ENCODE results near the gene NIPA2.

NIPA2 gene

DNA sequence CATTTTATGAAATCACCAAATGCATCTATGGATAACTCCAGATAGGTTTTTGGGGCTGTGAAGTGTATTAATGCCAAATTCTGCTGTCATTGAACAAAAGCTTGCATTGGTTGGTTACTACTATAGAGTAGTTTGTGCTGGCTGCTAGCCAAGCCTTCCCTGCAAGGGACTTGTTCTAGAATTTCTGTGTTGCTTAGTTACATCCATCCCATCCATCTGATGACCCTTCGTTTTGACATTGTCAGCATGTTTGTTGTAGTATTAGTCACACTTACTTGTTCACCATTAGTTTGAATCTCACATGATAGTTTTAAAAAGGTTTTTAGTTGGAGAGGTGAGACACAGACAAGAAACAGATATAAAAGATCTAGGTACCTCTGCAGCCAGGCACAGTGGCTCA lies 7.0 kb upstream of the NIPA2 start:
- in situ Hi-C loops (cut with MboI; ENCODE audit: low sequenced_read_pairs): no loop called here

DNA sequence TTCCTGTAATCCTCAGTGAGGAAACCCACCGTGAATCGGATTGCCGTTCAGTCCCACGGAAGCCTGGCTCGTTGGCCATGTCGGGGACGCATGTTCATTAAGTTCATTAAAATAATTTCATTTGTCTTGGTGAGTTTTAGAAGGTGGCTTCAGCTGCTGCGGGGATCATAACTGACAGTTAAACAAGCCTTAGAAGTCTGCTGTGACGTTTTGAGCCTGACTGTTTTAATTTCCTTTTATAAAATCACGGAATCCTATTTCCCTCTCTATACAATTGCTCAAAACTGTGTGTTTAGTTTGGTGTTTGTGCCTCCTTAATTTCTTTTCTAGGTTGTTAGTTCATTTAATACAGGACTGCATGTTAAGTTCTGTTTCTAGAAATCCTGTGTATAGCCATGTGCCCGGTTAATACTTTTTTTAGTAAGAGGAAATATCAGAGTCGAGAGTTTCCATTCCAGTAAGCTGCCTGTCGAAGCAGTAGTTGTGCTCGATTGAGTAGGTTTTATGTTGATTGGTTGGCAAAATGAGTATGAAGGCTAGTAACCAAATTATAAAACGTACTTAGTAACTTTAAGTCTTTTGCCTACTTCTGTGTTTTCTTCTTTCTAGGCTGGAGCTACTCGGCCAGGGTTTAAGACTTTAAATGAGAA lies 705 bp downstream of the NIPA2 start:
- in situ Hi-C loops (cut with MboI; ENCODE audit: low sequenced_read_pairs): no loop called here

DNA sequence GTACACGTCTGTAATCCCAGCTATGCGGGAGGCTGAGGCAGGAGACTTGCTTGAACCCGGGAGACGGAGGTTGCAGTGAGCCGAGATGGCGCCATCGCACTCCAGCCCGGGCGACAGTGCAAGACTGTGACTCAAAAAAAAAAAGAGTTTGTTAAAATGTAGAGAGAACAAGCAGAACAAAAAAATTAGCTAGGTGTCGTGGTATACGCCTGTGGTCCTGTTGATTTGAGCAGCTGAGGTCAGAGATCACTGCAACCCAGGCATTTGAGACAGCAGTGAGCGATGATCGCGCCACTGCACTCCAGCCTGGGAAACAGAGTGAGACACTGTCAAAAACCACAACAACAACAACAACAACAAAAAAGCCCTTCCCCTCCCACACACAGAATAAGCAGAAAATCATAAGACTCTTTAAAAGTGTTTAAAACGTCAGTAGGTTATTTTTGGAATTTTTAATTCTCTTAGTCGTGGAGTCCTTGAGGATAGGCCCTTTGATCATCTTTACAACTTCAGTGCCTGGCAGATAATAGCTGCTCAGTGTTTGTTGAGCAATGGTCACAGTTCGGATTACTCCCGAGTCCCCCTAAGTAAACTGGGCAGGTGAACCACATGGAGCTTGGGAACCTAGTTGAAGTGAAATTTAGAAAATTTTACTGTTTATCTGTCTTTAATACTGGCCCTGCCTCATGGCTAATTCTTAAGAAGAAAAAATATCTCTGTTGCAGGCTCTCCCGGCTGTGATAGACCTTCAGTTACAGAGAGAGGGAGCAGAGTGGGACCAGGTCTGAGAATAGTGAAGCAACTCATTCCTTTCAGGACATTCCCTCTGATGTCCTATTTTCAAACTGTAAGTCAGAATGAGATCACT lies 6.2 kb downstream of the NIPA2 start:
- in situ Hi-C loops (cut with MboI; ENCODE audit: low sequenced_read_pairs): no loop called here

DNA sequence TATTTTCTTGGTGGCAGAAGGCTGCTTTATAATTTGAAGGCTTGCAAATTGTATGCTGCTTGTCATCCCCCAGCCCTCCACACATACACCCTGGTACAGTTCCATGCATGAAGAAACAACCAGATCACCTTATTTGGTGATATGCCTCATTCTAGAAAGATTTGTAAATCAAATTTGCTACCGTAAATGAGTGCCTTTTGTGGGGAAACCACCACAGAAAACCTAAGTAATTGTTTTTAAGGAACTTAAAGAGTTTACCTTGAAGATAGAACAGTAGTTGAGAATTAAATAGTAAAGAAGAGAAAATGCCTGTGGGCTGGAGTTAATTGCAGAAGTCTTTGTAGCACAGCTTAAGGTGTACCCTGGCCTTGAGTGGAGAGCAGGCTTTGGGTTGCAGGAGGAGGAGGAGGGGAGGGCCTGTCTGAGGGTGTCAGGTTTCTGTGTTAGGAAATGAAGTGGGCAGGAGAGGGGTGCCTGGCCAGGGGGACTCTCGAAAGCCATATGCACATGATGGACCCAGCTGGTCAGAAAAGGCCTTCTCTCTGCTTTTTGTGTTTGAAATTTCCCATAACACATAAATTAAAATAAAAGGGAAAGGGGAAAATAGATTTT lies 6.9 kb downstream of the NIPA2 start:
- in situ Hi-C loops (cut with MboI; ENCODE audit: low sequenced_read_pairs): no loop called here

DNA sequence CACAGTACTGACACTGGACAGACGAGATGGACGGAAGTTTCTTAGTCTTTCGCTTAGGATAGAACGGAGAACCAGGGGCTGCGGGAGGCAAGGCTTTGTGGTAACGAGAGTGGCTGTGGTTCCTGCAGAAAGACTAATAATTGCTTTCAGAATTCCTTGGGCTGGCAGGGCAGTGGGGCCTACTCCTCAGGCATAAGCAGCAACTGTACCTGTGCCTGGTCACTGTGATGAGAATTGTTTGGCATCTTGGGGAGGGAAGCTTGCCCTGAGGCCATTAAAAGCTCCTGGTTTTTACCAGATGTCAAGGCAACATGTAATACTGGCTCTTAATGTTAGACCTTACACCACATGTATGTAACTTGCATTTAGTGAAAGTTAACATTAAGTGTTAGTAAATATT lies 7.6 kb downstream of the NIPA2 start:
- in situ Hi-C loops (cut with MboI; ENCODE audit: low sequenced_read_pairs): no loop called here

DNA sequence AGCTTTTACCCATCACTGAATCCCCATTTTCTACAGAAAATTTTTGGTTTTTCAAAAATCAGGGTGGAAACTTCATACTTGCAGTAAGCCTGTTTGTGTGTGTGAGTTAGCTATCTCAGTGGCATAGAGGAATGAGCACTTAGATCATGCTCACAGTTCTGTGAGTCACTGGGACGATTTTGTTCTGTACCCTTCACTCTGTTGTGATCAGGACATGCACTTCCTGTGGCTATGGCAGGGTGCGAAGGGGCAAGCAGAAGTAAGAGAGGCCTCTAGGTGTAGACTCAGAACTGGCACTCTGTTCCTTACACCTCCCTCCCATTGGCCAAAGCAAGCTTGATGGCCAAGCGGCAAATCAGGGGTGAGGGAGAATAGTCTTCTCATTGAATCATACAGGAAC lies 11.6 kb downstream of the NIPA2 start:
- in situ Hi-C loops (cut with MboI; ENCODE audit: low sequenced_read_pairs): no loop called here

DNA sequence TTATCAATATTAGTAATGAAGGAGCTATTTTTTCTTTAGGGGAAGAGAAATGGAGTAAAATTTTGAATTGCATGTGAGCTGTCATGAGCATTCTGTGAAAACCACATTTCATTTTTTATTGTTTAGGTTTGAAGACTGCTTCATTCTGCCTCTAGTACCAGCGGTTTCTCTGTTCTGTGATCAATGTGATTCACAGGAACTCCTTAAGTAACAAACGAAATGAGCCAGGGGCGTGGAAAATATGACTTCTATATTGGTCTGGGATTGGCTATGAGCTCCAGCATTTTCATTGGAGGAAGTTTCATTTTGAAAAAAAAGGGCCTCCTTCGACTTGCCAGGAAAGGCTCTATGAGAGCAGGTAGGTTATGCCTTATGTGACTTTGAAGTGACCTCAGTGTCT lies 13.0 kb downstream of the NIPA2 start:
- in situ Hi-C loops (cut with MboI; ENCODE audit: low sequenced_read_pairs): no loop called here

DNA sequence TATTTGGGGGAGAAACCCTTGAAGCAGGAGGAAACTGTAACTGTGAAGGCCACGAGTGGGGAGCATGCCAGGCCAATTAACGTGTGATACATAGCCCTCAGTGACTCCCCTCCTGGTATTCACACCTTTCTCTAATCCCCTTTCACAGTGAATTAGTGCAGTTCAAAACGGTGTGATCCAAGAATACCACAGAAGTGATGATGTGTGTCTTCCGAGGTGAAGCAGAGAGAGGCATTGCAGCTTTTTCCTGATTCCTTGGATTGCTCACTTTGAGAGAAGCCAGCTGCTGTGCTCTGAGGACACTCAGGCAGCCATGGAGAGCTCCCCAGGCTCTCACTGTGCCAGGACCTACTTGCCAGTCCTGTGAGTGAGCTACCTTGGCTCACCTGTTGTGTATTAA lies 17.3 kb downstream of the NIPA2 start:
- in situ Hi-C loops (cut with MboI; ENCODE audit: low sequenced_read_pairs): no loop called here

DNA sequence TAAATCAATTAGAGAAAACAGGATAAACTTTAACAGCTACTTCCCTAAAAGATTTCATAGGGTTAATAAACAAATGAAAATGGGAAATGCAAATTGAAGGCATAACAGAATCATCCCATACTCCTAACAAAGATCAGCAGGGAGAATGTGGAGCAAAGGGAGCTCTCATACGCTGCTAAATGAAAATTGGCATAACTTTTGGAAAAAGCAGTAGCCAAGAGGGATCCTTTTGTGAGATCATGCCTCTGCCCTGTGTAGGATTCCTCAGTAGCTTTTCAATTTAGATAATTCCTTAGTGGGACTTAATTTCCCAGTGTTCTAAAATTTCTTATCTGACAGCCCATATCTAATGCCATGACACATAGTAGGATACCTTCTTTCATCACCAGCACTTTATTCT lies 18.2 kb downstream of the NIPA2 start:
- in situ Hi-C loops (cut with MboI; ENCODE audit: low sequenced_read_pairs): no loop called here

DNA sequence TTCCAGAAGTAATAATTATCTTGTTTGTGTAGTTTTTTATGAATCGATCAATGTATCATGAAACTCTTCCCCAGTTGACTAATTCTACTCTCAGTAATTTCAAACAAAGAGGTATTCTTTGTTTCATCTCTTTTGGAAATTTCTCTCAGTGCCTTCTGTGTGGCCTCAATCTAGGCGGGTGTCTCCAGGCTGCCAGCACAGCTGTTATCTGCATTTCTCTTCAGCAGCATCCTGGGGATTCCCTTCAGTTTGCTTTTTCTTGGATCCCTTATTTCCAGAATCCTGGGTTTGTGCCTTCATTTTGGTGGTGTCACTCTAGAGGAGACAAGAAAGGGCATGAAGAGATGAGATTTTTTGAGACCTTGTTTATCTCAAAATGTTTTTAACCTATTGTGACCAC lies 22.7 kb downstream of the NIPA2 start:
- in situ Hi-C loops (cut with MboI; ENCODE audit: low sequenced_read_pairs): no loop called here

DNA sequence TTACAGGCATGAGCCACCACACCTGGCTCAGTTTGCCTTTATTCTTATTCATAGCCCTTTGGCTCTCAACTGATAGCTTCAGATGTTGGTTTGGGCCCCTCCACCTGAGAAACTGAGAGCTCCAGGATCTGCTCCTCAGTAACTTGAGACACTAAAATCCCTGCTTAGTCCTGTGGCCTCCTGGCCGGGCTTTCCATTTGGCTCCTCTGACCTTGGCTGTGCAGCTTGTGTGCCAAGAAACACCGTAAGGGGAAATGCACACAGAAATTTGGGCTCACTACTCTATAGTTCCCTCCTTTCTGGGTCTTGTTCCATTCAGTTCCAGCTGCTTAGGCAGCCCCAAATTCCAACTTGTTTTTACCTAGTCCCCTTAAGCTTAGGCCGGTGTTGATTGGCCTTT lies 24.9 kb downstream of the NIPA2 start:
- in situ Hi-C loops (cut with MboI; ENCODE audit: low sequenced_read_pairs): no loop called here

DNA sequence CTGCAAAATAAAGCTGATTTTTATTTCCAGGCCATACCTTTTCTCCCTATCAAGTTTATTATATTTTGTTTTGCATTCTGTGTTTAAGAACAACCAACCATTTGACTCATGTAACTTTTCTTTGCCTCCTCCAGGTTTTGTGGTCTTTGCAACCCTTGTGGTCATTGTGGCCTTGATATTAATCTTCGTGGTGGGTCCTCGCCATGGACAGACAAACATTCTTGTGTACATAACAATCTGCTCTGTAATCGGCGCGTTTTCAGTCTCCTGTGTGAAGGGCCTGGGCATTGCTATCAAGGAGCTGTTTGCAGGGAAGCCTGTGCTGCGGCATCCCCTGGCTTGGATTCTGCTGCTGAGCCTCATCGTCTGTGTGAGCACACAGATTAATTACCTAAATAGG lies 27.6 kb downstream of the NIPA2 start:
- in situ Hi-C loops (cut with MboI; ENCODE audit: low sequenced_read_pairs): no loop called here

DNA sequence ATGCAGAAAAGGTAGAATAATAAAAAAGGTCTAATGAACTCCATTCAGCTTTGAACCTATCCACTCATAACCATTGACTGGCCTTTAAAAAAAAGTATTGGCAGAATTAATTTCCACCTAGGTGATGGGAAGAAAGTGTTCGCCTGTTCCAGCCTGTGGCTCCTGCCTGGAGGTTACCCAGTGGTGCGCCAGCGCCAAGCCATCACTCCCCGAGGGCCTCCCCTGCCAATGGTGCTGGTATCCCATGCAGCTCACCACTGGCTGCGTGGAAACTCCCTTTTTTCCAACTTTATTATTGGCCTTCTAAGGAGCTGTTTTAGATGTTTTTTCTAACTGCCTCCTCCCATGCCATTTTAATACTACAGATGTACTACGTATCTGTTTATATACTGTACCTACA lies 29.4 kb downstream of the NIPA2 start:
- in situ Hi-C loops (cut with MboI; ENCODE audit: low sequenced_read_pairs): no loop called here

DNA sequence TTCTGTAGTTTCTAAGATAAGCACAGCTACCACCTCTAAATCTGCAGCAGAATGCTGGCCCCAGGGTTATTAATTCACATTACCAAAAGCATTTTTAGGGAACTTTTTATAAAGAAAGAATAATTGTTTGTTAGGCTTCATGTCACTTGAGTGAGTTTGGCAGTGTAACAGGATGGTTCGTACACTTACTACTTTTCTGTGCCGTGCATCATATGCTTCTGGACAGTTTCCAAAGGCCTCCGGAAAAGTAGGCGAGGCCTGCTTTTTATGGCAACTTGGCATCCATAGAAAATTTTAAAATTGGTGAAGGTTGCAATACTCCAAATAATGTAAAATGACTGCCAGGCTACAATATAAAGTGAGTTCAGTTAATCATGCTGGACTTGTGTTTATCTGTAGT lies 30.0 kb downstream of the NIPA2 start:
- in situ Hi-C loops (cut with MboI; ENCODE audit: low sequenced_read_pairs): no loop called here

DNA sequence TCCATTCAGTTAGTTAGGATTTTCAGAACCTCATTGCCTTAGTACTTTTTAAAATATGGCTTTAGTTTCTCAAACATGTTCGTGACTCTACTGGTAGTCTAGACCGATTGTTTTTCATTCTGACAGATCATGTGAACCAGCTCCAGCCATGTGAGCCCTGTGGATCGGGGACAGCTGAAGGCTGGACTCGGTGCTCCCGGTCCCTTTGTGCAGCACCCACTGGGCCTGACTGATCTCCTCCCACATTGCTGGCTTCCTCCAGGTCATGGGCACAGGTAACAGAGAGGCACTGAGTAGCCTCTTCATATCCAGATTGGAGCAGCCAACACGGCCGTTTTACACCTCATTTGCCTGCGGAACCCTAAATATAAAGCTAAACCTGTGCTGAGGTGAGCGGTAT lies 30.5 kb downstream of the NIPA2 start:
- in situ Hi-C loops (cut with MboI; ENCODE audit: low sequenced_read_pairs): no loop called here

DNA sequence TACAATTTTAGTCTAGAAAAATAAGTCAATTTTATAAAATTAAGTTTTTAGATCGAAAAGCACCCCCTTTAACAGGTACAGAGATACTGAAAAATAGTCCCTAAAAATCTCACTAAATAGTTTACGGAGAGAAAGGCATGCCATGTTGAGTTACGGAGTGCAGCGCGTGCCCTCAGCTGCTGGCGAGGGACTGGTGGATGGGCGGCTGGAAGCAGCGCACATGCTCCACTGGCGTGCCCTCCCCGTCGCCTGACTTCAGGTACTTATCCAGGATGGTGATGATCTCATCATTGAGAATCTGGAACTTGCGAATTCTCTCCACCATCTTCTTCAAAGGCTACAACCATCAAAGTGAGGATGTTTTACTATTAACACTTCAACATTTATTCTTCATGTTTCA lies 31.4 kb downstream of the NIPA2 start:
- in situ Hi-C loops (cut with MboI; ENCODE audit: low sequenced_read_pairs): no loop called here

DNA sequence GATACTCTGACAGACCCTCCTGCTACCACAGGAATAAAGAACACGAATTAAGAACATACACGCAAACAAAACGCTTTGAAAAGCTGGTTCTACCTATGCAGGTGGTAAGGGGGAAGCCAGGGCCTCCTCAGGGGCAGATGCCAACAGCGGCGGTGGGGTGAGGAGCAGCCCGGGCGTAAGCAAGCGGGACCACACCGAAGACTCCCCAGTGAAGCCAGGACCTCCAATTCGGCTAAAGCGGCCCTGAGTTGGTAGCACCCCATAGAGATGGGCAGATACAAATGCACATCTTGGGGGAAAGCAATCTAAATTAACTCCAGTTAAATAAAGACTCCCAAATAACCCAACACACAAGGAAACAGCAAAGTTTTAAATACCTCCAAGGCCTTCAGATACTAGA lies 32.4 kb downstream of the NIPA2 start:
- in situ Hi-C loops (cut with MboI; ENCODE audit: low sequenced_read_pairs): no loop called here

DNA sequence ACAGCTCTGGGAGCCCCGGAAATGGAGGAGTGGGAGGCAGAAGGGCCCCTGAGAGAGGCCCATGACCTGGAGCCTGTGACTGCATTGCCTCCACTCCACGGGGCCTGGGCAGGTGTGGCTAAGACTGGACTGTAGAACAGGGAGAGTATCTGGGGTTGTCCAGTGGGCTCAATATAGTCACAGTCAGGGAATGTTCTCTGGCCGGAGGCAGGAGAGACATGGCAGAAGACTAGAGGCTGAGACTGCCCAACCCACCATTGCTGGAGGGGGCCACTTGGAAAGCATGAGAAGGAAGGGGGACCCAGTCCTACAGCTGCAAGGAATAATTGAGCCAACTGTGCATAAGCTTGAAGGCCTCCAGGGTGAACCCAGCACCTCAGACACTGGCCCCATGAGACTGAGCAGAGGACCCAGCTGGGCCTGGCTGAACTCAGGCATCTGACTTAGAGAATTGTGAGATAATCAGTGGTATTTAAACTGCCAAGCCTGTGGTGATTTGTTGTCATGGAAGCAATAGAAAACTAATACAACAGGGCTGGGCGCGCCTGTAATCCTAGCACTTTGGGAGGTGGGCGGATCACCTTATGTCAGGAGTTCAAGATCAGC lies 33.1 kb downstream of the NIPA2 start:
- in situ Hi-C loops (cut with MboI; ENCODE audit: low sequenced_read_pairs): no loop called here

DNA sequence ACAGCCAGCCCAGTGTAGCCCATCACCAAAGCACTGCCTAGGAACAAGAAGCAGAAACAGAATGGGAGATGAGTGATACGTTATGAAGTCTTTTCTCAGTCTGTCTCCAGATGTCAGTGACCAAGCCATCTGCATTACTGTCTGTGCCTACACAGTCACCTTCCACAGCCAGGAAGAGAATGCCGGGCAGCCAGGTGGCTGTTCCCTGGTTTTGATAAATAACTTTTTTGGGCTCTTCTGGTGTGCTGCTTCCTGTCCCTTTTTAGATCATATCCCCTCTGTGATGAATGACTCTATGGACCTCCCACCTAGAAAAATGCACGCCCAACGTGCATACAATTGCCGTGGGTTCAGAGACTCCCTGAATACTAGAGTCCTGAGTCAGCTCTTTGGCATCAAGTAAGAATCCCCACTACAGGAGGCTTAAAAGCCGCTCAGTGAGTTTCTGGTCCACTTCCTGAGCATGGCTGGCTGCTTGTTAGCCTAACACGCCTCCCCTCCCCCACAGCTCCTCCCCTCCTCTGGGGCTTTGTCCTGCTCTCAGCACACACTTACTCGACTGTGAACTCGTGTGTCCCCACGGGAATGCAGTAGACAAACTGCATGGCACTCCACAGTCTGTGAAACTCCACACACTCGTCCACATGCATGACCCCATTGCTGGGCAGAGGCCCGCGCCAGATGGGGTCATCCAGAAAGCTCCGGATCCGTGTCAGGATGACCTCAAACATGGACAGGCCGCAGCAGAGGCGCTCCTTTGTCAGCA lies 34.7 kb downstream of the NIPA2 start:
- in situ Hi-C loops (cut with MboI; ENCODE audit: low sequenced_read_pairs): no loop called here

DNA sequence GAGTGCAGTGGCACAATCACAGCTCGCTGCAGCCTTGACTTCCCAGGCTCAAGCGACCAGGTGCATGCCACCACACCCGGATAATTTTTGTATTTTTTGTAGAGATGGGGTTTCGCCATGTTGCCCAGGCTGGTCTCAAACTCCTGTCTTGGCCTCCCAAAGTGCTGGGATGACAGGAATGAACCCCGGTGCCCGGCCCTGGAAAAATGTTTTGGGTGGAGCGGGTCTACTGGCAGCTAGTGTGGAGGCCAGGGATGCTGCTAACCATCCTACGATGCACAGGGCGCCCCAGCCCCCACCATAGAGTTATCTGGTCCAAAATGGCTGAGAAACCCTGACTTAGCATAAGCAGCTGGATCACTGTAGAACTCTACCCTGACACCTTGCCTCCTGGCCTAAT lies 35.4 kb downstream of the NIPA2 start:
- in situ Hi-C loops (cut with MboI; ENCODE audit: low sequenced_read_pairs): no loop called here

DNA sequence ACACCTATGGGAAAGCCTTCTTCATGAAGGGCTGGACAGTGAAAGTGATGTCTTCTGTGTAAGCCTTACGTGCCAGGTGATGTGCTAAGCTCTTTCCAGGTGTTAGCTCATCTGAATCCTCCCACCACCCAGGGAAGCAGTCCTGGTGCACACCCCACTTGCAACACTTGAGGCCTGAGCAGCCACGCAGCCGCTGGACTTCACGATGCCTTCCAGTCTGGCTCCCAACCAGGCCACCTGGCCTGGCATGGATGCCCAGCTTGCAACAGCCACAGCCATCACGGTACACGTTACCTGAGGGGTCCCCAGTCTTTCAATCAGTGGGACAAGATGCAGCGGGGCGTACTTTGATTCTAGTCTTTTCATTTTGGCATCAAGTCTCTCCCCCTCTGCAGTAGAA lies 35.8 kb downstream of the NIPA2 start:
- in situ Hi-C loops (cut with MboI; ENCODE audit: low sequenced_read_pairs): no loop called here
